T-cell (primary cell): Measurements from ENCODE around the gene SLCO1B1. TPM values are rescaled to one million over a fixed set of nuclear protein-coding genes. Genes with fewer than 3 reads are reported as not detected.

ENCODE experiments used
- ATAC-seq, 4 experiments: fragments of 200-7000 bp in 3 of 4; fragments of 150-1000 bp in 1 of 4; cut with Tn5 transposase; replicated peaks in 1 of 4; 1 replicate in 3 of 4; 2 replicates in 1 of 4; pipeline ENCODE4 v1.10.0; 2021; ENCODE audit warnings: moderate library complexity in 3 of 4, mild to moderate bottlenecking in 2 of 4, moderate number of reproducible peaks in 1 of 4
- CTCF ChIA-PET, 2 donors: fragments of 300-600 bp; sonication (Branson Sonifier 250); formaldehyde crosslinking; loops; one replicate each; lab custom pipeline; 2022; ENCODE audit warnings: antibody characterized with exemption in 2 of 2; lab: Charles Lee
- POLR2A ChIA-PET, 2 donors: fragments of 300-600 bp; sonication (Branson Sonifier 250); formaldehyde crosslinking; loops; one replicate each; lab custom pipeline; 2022; ENCODE audit warnings: antibody characterized with exemption in 2 of 2; lab: Charles Lee
- DNase-seq, 35 experiments: peaks; one replicate each; pipeline versions ENCODE4 v3.0.0 to v3.0.0-alpha.2; 2013 to 2023
- H3K27ac ChIP-seq: one replicate; pipeline ENCODE4 v1.5.1; 2013; ENCODE audit warnings: low read length
- H3K27me3 ChIP-seq, 2 experiments: replicated peaks in 1 of 2; 1 replicate in 1 of 2; 2 replicates in 1 of 2; pipeline versions ENCODE4 v1.6.1 to v1.7.0; 2013; ENCODE audit warnings: low read length in 1 of 2, mixed read lengths in 1 of 2; ENCODE audit not compliant: control insufficient read depth in 2 of 2, insufficient read depth in 2 of 2; ENCODE audit errors: extremely low read depth in 1 of 2
- H3K36me3 ChIP-seq, 2 donors: 1 replicate in 1 of 2; 2 replicates in 1 of 2; pipeline versions ENCODE4 v1.6.1 to v1.7.0; 2013; ENCODE audit warnings: low read length in 1 of 2; ENCODE audit not compliant: control insufficient read depth in 2 of 2, insufficient read depth in 1 of 2; ENCODE audit errors: extremely low read depth in 1 of 2
- H3K4me1 ChIP-seq, 2 experiments: 1 replicate in 1 of 2; 2 replicates in 1 of 2; pipeline versions ENCODE4 v1.6.1 to v1.7.0; 2013; ENCODE audit warnings: low read length in 2 of 2, mixed read lengths in 1 of 2; ENCODE audit not compliant: insufficient read depth in 2 of 2, control insufficient read depth in 1 of 2; ENCODE audit errors: extremely low read depth in 1 of 2
- H3K4me3 ChIP-seq, 2 donors: 1 replicate in 1 of 2; 2 replicates in 1 of 2; pipeline versions ENCODE4 v1.5.1 to v1.7.0; 2013; ENCODE audit warnings: mild to moderate bottlenecking in 2 of 2, low read length in 1 of 2, moderate library complexity in 1 of 2; ENCODE audit not compliant: control insufficient read depth in 1 of 2; ENCODE audit errors: extremely low read depth in 1 of 2
- H3K9me3 ChIP-seq: 2 replicates; pipeline ENCODE4 v1.7.0; 2013
- H3K27ac Mint-ChIP-seq, 2 donors: one replicate each; pipeline ENCODE4 v1.8.0; 2020 to 2021; ENCODE audit warnings: mild to moderate bottlenecking in 2 of 2, mixed read lengths in 2 of 2
- H3K27me3 Mint-ChIP-seq, 2 donors: one replicate each; pipeline ENCODE4 v1.8.0; 2021 to 2022; ENCODE audit warnings: mixed read lengths in 2 of 2
- H3K36me3 Mint-ChIP-seq: one replicate; pipeline ENCODE4 v1.8.0; 2021; ENCODE audit warnings: mixed read lengths
- H3K4me1 Mint-ChIP-seq, 3 donors: one replicate each; pipeline ENCODE4 v1.8.0; 2020 to 2022; ENCODE audit warnings: mixed read lengths in 3 of 3, mild to moderate bottlenecking in 1 of 3
- H3K4me3 Mint-ChIP-seq, 3 donors: one replicate each; pipeline ENCODE4 v1.8.0; 2020 to 2022; ENCODE audit warnings: mild to moderate bottlenecking in 3 of 3, mixed read lengths in 3 of 3, moderate library complexity in 3 of 3
- H3K9me3 Mint-ChIP-seq, 3 donors: one replicate each; pipeline ENCODE4 v1.8.0; 2020 to 2022; ENCODE audit warnings: mixed read lengths in 3 of 3
- WGBS: methylation state at CpG from one replicate; pipeline ENCODE4 v1.1.5; 2013; ENCODE audit warnings: missing lambda C conversion rate; ENCODE audit not compliant: insufficient coverage; 5-methylcytosine and 5-hydroxymethylcytosine counted together
- total RNA-seq, 35 experiments: library from RNA in 6 of 35; stranded (reverse) in 6 of 35; fragments of 120-200 nt in 1 of 35; gene quantifications; one replicate each; pipeline versions ENCODE4 v1.2.1 to v1.2.4 and lab custom pipeline; 2013 to 2026

Gene SLCO1B1
- total RNA-seq, 5 donors from 2014 or later (not counting 1 experiment from before 2014, with no cell fraction given), result 0.12 TPM; not detected in 4

GRCh38 chr12:21239866-21240265 lies 108.9 kb downstream of the SLCO1B1 start:
- Histone ChIP-seq H3K27me3 (no peaks in the 10 kb centered on the region), H3K4me3 (no peak overlapping the region), H3K9me3 (no peaks in the 10 kb centered on the region), H3K4me1 (no peaks in the 10 kb centered on the region), H3K27ac (no peak overlapping the region), H3K36me3 (no peaks in the 10 kb centered on the region)
- no peaks in the 10 kb centered on the region for H3K4me1 Mint-ChIP-seq
- DNase-seq, result no peak
- H3K27me3 Mint-ChIP-seq, result peaks cover 8 to 19% of the 10 kb centered on the region in 2 donors
- ChIA-PET POLR2A (interaction anchor here (0.5 to 0.6 kb wide), 2 partner anchors 9 to 40 kb away, joined by 3 to 4 read pairs; no protein-coding TSS in a partner anchor), CTCF (interaction anchor here (0.6 to 0.8 kb wide), 2 partner anchors 9 to 716 kb away, joined by 3 read pairs; no protein-coding TSS in a partner anchor)
- no peaks in the 10 kb centered on the region for H3K36me3 Mint-ChIP-seq
- H3K27ac Mint-ChIP-seq, result no peak overlapping the region
- no peak overlapping the region for H3K4me3 Mint-ChIP-seq
- WGBS, result no CpG with 5 or more reads among the region's 4 CpGs
- H3K9me3 Mint-ChIP-seq, result no peaks in the 10 kb centered on the region
- ATAC-seq, result no peak

GRCh38 chr12:21248679-21249078 lies 117.7 kb downstream of the SLCO1B1 start:
- H3K36me3 Mint-ChIP-seq, result no peaks in the 10 kb centered on the region
- no peaks in the 10 kb centered on the region for H3K27me3 Mint-ChIP-seq
- WGBS, result no CpG with 5 or more reads among the region's 1 CpG
- no peak overlapping the region for H3K4me3 ChIP-seq
- H3K4me3 Mint-ChIP-seq, result no peak overlapping the region
- H3K27ac ChIP-seq, result no peak overlapping the region
- no peak overlapping the region for H3K27ac Mint-ChIP-seq
- no peaks in the 10 kb centered on the region for H3K9me3 ChIP-seq
- H3K36me3 ChIP-seq, result no peaks in the 10 kb centered on the region
- POLR2A ChIA-PET, result interaction anchor here in 1 of 2 donors (0.5 to 0.6 kb wide), 2 partner anchors 9 to 1104 kb away, joined by 3 to 4 read pairs; no protein-coding TSS in a partner anchor
- no peaks in the 10 kb centered on the region for H3K27me3 ChIP-seq
- DNase-seq, result peak in 1 of 35 experiments; percentile 1
- no peak for ATAC-seq
- H3K4me1 ChIP-seq, result no peaks in the 10 kb centered on the region
- CTCF ChIA-PET, result interaction anchor here (0.6 to 2.0 kb wide), 3 partner anchors 9 to 609 kb away, joined by 3 to 7 read pairs (median 3); no protein-coding TSS in a partner anchor
- no peaks in the 10 kb centered on the region for H3K9me3 Mint-ChIP-seq
- no peaks in the 10 kb centered on the region for H3K4me1 Mint-ChIP-seq

GRCh38 chr12:21252070-21252469 lies 121.1 kb downstream of the SLCO1B1 start:
- no peaks in the 10 kb centered on the region for H3K36me3 Mint-ChIP-seq
- no peaks in the 10 kb centered on the region for H3K27me3 Mint-ChIP-seq
- CTCF ChIA-PET, result no interaction called here
- no peak for DNase-seq
- no peak overlapping the region for H3K4me3 ChIP-seq
- WGBS, result 82% methylated on average over 1 of the region's 5 CpGs
- POLR2A ChIA-PET, result no interaction called here
- H3K4me1 ChIP-seq, result no peaks in the 10 kb centered on the region
- H3K36me3 ChIP-seq, result no peaks in the 10 kb centered on the region
- H3K27me3 ChIP-seq, result no peaks in the 10 kb centered on the region
- no peaks in the 10 kb centered on the region for H3K4me1 Mint-ChIP-seq
- no peak overlapping the region for H3K27ac ChIP-seq
- no peak overlapping the region for H3K27ac Mint-ChIP-seq
- H3K9me3 Mint-ChIP-seq, result no peaks in the 10 kb centered on the region
- H3K4me3 Mint-ChIP-seq, result no peak overlapping the region
- no peaks in the 10 kb centered on the region for H3K9me3 ChIP-seq
- no peak for ATAC-seq

GRCh38 chr12:21257172-21257571 lies 126.2 kb downstream of the SLCO1B1 start:
- POLR2A ChIA-PET, result no interaction called here
- Histone ChIP-seq H3K4me1 (no peaks in the 10 kb centered on the region), H3K27me3 (no peaks in the 10 kb centered on the region), H3K4me3 (no peak overlapping the region), H3K36me3 (no peaks in the 10 kb centered on the region), H3K9me3 (no peaks in the 10 kb centered on the region), H3K27ac (no peak overlapping the region)
- Mint-ChIP-seq H3K4me3 (no peak overlapping the region), H3K27me3 (no peaks in the 10 kb centered on the region), H3K36me3 (no peaks in the 10 kb centered on the region), H3K9me3 (peaks cover 0 to 12% (median 0%) of the 10 kb centered on the region in 3 donors), H3K4me1 (no peaks in the 10 kb centered on the region), H3K27ac (no peak overlapping the region)
- CTCF ChIA-PET, result no interaction called here
- WGBS, result 40% methylated on average over 1 of the region's 3 CpGs
- DNase-seq (no peak), ATAC-seq (no peak)

GRCh38 chr12:21264232-21264631 lies 133.2 kb downstream of the SLCO1B1 start:
- no peak for ATAC-seq
- Histone ChIP-seq H3K9me3 (no peaks in the 10 kb centered on the region), H3K36me3 (no peaks in the 10 kb centered on the region), H3K27ac (no peak overlapping the region), H3K4me3 (no peak overlapping the region), H3K27me3 (no peaks in the 10 kb centered on the region), H3K4me1 (no peaks in the 10 kb centered on the region)
- ChIA-PET CTCF (no interaction called here), POLR2A (no interaction called here)
- H3K4me1 Mint-ChIP-seq, result no peaks in the 10 kb centered on the region
- no peak overlapping the region for H3K4me3 Mint-ChIP-seq
- peaks cover 4 to 17% (median 8%) of the 10 kb centered on the region in 3 donors for H3K9me3 Mint-ChIP-seq
- DNase-seq, result no peak
- H3K27me3 Mint-ChIP-seq, result peaks cover 10 to 11% of the 10 kb centered on the region in 2 donors
- H3K36me3 Mint-ChIP-seq, result no peaks in the 10 kb centered on the region
- no peak overlapping the region for H3K27ac Mint-ChIP-seq

- no peak overlapping the region for H3K4me3 Mint-ChIP-seq
- H3K36me3 ChIP-seq, result no peaks in the 10 kb centered on the region
- no peak overlapping the region for H3K27ac ChIP-seq
- DNase-seq (no peak), ATAC-seq (no peak)
- H3K9me3 Mint-ChIP-seq, result peaks cover 4 to 9% (median 8%) of the 10 kb centered on the region in 3 donors
- POLR2A ChIA-PET, result no interaction called here
- WGBS, result 67% methylated on average over 1 of the region's 4 CpGs
- no peaks in the 10 kb centered on the region for H3K4me1 ChIP-seq
- CTCF ChIA-PET, result no interaction called here
- H3K36me3 Mint-ChIP-seq, result no peaks in the 10 kb centered on the region
- H3K9me3 ChIP-seq, result no peaks in the 10 kb centered on the region
- peaks cover 11% of the 10 kb centered on the region in 2 donors for H3K27me3 Mint-ChIP-seq
- no peak overlapping the region for H3K4me3 ChIP-seq
- H3K4me1 Mint-ChIP-seq, result no peaks in the 10 kb centered on the region
- H3K27ac Mint-ChIP-seq, result no peak overlapping the region
- no peaks in the 10 kb centered on the region for H3K27me3 ChIP-seq
These were observed 134.9 kb downstream of the SLCO1B1 start for GRCh38 chr12:21265932-21266331.

GRCh38 chr12:21276826-21277225 lies 145.8 kb downstream of the SLCO1B1 start:
- Histone ChIP-seq H3K27me3 (peaks cover 0 to 16% of the 10 kb centered on the region in 2 experiments), H3K36me3 (no peaks in the 10 kb centered on the region), H3K27ac (no peak overlapping the region), H3K9me3 (no peaks in the 10 kb centered on the region), H3K4me3 (no peak overlapping the region), H3K4me1 (no peaks in the 10 kb centered on the region)
- Mint-ChIP-seq H3K27ac (no peak overlapping the region), H3K9me3 (no peaks in the 10 kb centered on the region), H3K4me3 (no peak overlapping the region), H3K36me3 (no peaks in the 10 kb centered on the region), H3K27me3 (peaks cover 26 to 30% of the 10 kb centered on the region in 2 donors), H3K4me1 (no peaks in the 10 kb centered on the region)
- DNase-seq, result no peak
- ATAC-seq, result no peak
- ChIA-PET POLR2A (no interaction called here), CTCF (no interaction called here)
- WGBS, result 70% methylated on average over 2 of the region's 2 CpGs
